Left lung (tissue), 10 donors: ENCODE data around the gene CUTA. TPM values are rescaled to one million over a fixed set of nuclear protein-coding genes. Genes with fewer than 3 reads are reported as not detected.

ENCODE experiments used
- ATAC-seq: fragments of 200-7000 bp; cut with Tn5 transposase; one replicate; pipeline ENCODE4 v1.9.1; 2020; ENCODE audit warnings: moderate library complexity
- DNase-seq, 4 donors: peaks; one replicate each; pipeline ENCODE4 v3.0.0-alpha.2; 2013 to 2020
- H3K27ac ChIP-seq, 2 donors: fragments of 200-600 bp; sonication (generic) in 1 of 2; one replicate each; pipeline versions ENCODE4 v1.5.0 to v1.8.0; 2020 to 2021
- H3K27me3 ChIP-seq, 2 donors: fragments of 200-600 bp; sonication (generic) in 1 of 2; one replicate each; pipeline versions ENCODE4 v1.5.0 to v1.8.0; 2020 to 2021
- H3K36me3 ChIP-seq, 2 donors: fragments of 200-600 bp; sonication (generic) in 1 of 2; one replicate each; pipeline versions ENCODE4 v1.5.0 to v1.8.0; 2020 to 2021
- H3K4me1 ChIP-seq, 2 donors: fragments of 200-600 bp; one replicate each; pipeline ENCODE4 v1.8.0; 2021
- H3K4me3 ChIP-seq, 2 donors: fragments of 200-600 bp; sonication (generic) in 1 of 2; one replicate each; pipeline versions ENCODE4 v1.5.0 to v1.8.0; 2020 to 2021; ENCODE audit warnings: mild to moderate bottlenecking in 1 of 2
- H3K9me3 ChIP-seq, 2 donors: fragments of 200-600 bp; sonication (generic) in 1 of 2; one replicate each; pipeline versions ENCODE4 v1.5.0 to v1.8.0; 2020 to 2021
- intact Hi-C, 2 donors: fragments of 100-400 bp; cut with DNase I; formaldehyde crosslinking; loops; one replicate each; pipeline versions ENCODE4 v1.11.2 to v1.14.2; 2022
- polyA plus RNA-seq, 6 donors: library from polyadenylated mRNA; unstranded; fragments of 120-200 nt; gene quantifications; one replicate each; pipeline ENCODE4 v1.2.1, GENCODE V29; 2013; ENCODE audit not compliant: insufficient read length in 6 of 6
- total RNA-seq, 2 donors: library from RNA; stranded (reverse); fragmentation: NEBNext Ultra II Directional; extraction: Animal tissue kit (Norgen Biotek cat#: 25700); gene quantifications; one replicate each; pipeline ENCODE4 v1.2.1, GENCODE V29; 2021
- TF ChIP-seq, protein P1 (sequence below), 2 donors: fragments of 200-600 bp; sonication (generic) in 1 of 2; IDR thresholded peaks; one replicate each; pipeline versions ENCODE4 v1.5.0 to v1.8.0; 2021; ENCODE audit warnings: antibody characterized with exemption in 2 of 2
- donor health status: DM: no; HTN: yes; CAD: no.
- donor health status: DM: no; HTN: no; CAD: no.

The CUTA gene
- total and polyA plus RNA-seq, 8 donors: 144 to 189 (median 175) TPM

DNA sequence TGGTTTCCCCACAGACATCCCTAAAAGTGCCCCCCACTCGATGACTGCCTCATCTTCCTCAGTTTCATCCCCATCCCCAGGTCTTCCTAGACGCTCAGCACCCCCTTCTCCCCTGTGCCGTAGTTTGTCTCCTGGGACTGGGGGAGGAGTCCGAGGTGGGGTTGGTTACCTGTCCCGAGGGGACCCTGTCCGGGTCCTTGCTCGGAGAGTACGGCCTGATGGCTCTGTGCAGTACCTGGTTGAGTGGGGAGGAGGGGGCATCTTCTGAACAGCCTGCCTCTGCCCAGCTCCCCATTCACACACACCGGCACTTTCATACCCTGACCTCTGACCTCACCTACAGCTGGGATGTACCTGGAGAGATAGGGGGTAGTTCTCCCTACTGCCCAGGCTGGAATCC, 2.1 kb downstream of the CUTA start:
- H3K4me3 ChIP-seq: peak overlapping the region in 1 of 2 donors; percentile 77
- H3K27ac ChIP-seq: peak overlapping the region in 1 of 2 donors; percentile 8
- H3K27me3 ChIP-seq: no peaks in the 10 kb centered on the region
- intact Hi-C loops: loop anchor here in 1 of 2 donors (10.0 kb wide), 1 partner anchor 101 kb away; the partner anchor contains the start of genes TAPBP and ZBTB22
- TF ChIP-seq, protein P1, sequence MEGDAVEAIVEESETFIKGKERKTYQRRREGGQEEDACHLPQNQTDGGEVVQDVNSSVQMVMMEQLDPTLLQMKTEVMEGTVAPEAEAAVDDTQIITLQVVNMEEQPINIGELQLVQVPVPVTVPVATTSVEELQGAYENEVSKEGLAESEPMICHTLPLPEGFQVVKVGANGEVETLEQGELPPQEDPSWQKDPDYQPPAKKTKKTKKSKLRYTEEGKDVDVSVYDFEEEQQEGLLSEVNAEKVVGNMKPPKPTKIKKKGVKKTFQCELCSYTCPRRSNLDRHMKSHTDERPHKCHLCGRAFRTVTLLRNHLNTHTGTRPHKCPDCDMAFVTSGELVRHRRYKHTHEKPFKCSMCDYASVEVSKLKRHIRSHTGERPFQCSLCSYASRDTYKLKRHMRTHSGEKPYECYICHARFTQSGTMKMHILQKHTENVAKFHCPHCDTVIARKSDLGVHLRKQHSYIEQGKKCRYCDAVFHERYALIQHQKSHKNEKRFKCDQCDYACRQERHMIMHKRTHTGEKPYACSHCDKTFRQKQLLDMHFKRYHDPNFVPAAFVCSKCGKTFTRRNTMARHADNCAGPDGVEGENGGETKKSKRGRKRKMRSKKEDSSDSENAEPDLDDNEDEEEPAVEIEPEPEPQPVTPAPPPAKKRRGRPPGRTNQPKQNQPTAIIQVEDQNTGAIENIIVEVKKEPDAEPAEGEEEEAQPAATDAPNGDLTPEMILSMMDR (IDR thresholded peaks at IDR 0.05): no peak
- peaks cover 18 to 56% of the 10 kb centered on the region in 2 donors for H3K4me1 ChIP-seq
- ATAC-seq: no peak
- H3K36me3 ChIP-seq: peaks cover 0 to 38% of the 10 kb centered on the region in 2 donors
- no peaks in the 10 kb centered on the region for H3K9me3 ChIP-seq
- no peak for DNase-seq

DNA sequence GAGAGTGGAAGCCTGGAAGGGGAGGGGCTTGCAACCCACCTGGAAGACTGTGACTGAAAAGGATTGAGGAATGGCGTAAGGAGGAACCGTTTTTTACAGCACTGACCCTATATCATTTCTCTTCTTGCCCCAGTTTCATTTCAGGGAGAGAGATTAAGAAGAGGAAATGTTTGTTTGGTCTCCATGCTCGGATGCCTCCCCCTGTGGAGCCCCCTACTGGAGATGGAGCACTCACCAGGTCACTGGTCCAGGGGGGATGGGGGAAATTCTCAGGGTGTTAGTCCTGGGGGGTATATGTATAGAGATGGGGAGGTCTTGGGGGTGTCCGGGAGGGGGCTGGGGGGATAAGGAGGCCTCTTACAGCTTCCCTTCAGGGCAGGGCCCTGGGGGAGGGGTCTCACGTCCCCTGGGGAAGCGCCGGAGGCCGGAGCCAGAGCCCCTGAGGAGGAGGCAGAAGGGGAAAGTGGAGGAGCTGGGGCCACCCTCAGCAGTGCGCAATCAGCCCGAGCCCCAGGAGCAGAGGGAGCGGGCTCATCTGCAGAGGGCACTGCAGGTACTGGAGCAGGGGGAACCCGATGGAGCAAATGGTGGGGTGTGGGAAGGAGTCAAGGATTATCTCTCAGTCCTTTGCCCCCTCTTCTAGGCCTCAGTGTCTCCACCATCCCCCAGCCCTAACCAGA, 3.2 kb downstream of the CUTA start:
- Histone ChIP-seq H3K27me3 (no peaks in the 10 kb centered on the region), H3K27ac (no peak overlapping the region), H3K9me3 (no peaks in the 10 kb centered on the region), H3K36me3 (peaks cover 0 to 38% of the 10 kb centered on the region in 2 donors), H3K4me3 (no peak overlapping the region), H3K4me1 (peaks cover 18 to 57% of the 10 kb centered on the region in 2 donors)
- no peak for ATAC-seq
- TF ChIP-seq, protein P1 (IDR thresholded peaks at IDR 0.05): no peak
- DNase-seq: no peak
- intact Hi-C loops: loop anchor here in 1 of 2 donors (10.0 kb wide), 1 partner anchor 100 kb away; the partner anchor contains the start of genes TAPBP and ZBTB22

DNA sequence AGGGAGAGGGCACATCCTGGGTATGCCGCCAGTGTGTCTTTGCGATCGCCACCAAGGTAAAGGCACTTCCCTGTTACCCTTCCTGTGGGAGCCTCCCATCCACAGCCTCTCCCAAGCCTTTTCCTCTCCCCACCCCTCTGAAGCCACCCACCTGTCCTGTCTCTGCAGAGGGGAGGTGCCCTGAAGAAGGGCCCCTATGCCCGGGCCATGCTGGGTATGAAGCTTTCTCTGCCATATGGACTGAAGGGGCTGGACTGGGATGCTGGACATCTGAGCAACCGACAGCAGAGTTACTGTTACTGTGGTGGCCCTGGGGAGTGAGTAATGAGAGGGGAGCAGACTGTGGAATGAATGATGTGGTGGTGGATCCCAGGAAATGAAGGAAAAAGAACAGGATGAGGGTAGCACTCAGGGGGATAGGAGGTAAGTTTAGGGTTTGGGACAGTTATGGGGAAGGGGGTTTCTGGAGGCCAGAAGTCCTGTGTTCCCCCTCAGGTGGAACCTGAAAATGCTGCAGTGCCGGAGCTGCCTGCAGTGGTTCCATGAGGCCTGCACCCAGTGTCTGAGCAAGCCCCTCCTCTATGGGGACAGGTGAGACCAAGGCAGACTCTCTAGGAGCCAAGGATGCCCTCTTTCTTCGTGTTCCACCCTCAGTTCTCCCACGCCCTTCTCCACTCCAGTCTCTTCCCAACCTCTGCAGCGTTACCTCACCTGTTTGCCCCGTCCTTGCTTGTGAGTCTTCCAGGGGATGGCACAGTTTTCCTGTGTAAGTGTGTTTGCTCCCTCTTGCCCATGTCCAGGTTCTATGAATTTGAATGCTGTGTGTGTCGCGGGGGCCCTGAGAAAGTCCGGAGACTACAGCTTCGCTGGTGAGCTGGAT, 4.4 kb downstream of the CUTA start:
- Histone ChIP-seq H3K36me3 (peaks cover 0 to 38% of the 10 kb centered on the region in 2 donors), H3K4me3 (no peak overlapping the region), H3K27ac (no peak overlapping the region), H3K9me3 (no peaks in the 10 kb centered on the region), H3K4me1 (peaks cover 18 to 52% of the 10 kb centered on the region in 2 donors), H3K27me3 (no peaks in the 10 kb centered on the region)
- ATAC-seq (no peak), DNase-seq (no peak)
- intact Hi-C loops: loop anchor here in 1 of 2 donors (10.0 kb wide), 1 partner anchor 99 kb away; the partner anchor contains the start of genes TAPBP and ZBTB22
- TF ChIP-seq, protein P1 (IDR thresholded peaks at IDR 0.05): no peak

DNA sequence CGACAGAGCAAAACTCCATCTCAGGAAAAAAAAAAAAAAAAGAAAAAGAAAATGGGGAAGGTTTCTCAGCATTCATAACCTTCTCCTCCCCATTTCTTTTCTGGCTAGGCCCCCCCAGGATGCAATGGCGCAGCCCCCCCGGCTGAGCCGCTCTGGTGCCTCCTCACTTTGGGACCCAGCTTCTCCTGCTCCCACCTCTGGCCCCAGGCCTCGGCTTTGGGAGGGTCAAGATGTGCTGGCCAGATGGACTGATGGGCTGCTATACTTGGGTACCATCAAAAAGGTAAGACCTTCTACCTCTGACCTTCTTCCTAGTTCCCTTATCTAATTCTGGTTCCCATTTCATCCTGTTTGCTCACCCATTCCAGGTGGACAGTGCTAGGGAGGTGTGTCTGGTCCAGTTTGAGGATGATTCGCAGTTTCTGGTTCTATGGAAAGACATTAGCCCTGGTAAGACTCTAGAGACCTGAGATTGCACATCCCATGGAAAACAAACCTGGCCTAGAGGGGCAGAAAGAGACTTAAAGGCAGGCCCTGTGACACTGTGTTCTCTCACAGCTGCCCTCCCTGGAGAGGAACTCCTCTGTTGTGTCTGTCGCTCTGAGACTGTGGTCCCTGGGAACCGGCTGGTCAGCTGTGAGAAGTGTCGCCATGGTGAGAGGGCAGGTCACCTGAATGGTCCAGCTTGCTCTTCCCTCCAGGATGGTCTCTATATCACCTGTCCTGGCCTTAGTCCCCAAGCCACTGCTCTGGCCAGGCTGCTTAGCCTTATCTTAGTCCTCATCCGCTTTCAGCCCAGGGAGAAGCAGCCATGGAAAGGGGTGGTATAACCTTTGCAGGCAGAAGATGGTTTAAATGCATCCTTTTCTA, 5.5 kb downstream of the CUTA start:
- ATAC-seq (no peak), DNase-seq (no peak)
- Histone ChIP-seq H3K4me1 (peaks cover 18 to 49% of the 10 kb centered on the region in 2 donors), H3K27ac (no peak overlapping the region), H3K9me3 (no peaks in the 10 kb centered on the region), H3K27me3 (no peaks in the 10 kb centered on the region), H3K4me3 (peak overlapping the region in 1 of 2 donors; percentile 84), H3K36me3 (peaks cover 0 to 38% of the 10 kb centered on the region in 2 donors)
- TF ChIP-seq, protein P1 (IDR thresholded peaks at IDR 0.05): no peak
- intact Hi-C loops: loop anchor here in 1 of 2 donors (10.0 kb wide), 1 partner anchor 98 kb away; the partner anchor contains the start of genes TAPBP and ZBTB22
